HG02798 (cell line): ENCODE results near the gene ASB10.

Source experiments
- ATAC-seq: cut with Tn5 transposase; IDR thresholded peaks from one replicate; pipeline ENCODE4 v1.9.1; 2021; ENCODE audit warnings: mild to moderate bottlenecking; ENCODE audit not compliant: unreplicated experiment, poor library complexity

The ASB10 gene

DNA sequence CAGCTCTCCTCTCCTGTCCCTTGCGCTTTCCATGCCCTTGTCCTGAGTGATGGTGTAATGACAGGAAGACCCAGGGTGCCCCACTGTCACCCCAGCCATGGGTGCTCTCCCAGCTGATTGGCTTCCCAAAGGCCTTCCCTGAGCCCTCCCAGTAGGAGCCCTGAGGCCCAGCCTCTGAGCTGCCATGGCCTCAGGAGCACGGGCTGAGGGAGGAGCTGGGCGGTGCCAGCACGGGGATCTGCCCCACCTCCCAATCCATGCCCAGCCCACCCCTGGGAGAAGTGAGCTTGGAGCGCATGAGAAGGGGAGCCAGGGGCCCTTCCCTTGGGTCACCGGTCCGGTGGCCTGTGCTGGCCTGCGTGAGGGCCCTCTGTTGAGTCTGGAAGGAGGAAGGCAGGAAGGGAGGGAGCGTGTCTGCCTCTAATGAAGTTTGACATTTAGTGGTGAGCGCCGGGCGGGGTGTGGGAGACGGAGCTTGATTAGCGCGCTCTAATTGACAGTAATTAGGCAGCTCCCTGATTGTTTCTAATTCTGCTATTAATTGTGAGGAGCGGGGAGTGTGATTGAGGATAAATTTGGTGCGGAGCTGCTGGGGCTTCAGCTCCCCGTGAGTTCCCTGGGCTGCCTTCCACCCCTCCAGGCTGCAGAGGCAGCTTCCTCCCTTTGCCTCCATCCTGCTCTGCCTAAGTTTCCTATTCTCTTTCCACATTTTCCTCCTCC is 47.8 kb downstream of the ASB10 start:
- no peak for ATAC-seq

DNA sequence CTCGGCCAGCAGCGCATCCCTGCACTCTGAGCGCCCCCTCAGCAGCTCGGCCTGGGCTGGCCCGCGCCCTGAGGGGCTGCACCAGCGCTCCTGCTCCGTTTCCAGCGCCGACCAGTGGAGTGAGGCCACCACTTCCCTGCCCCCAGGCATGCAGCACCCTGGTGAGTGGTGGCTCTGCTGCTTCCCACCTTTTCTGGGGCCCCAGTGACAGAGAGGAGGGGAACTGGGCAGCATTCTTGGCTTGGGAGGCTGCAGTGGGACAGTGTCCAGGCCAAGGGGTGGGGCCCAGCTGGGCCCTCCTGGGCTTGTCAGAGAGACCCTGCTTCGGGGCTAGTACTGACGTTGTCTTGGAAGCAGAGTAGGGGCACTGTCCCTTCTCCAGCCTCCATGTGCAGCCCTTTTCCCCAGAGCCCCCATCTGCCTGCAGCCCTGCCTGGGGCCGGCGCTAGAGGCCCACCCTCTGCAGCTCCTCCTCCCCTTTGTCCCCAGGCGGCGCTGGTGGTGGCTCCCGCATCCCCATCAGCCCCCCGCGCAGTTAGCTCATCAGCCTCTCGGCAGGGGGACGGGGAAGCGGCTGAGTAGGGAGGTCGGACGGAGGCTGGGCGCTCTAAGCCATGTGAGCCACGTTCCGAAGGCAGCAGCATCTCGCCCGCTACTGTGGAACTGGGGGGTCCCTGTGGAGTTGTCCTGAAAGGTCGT is 48.7 kb downstream of the ASB10 start:
- no peak for ATAC-seq

DNA sequence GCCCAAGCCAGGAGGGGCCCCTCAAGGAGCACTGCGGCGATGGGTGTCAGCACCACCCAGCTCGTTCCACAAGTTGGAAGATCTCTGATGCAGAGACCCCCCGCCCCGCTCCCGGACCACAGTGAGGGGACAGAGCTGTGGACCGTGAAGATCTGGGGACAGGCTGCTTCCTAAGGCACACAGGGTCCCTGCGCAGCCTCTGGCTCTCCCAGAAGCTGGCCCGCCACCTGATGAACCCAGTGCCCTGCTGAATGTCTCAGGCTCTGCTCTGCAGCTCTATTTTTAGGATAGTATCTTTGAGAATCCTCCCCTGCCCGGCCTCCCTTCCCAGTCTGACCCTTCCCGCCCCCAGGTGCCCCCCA is 49.3 kb downstream of the ASB10 start:
- ATAC-seq: no peak

DNA sequence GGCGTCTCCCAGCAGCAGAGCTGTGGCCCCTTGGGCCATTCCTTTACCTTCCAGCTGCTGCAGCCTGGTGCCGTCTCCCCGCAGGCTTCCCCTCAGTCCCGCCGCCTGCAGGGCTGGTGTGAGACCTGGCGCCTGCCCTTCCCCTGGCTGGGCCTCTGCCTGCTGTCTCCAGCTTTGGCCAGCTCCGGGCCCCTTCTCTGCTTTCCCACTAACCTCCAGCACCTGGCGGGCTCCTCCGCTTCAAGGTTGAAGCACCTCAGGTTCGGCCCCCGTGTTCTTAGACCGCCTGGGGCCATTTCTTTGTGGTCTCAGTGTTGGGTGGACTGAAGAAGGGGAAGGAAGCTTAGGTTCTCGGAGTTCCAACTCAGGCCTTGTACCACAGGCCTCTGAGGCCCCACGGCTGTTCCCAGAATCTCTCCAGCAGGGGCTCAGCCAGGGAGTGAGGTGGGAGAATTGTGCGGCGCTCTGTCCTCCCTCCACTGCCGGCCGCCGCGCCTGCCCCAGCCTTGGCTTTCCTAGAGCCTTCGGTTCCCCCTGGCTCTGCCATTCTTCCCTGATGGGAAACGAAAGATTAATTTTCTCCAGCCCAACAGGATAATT is 49.9 kb downstream of the ASB10 start:
- ATAC-seq: no peak

DNA sequence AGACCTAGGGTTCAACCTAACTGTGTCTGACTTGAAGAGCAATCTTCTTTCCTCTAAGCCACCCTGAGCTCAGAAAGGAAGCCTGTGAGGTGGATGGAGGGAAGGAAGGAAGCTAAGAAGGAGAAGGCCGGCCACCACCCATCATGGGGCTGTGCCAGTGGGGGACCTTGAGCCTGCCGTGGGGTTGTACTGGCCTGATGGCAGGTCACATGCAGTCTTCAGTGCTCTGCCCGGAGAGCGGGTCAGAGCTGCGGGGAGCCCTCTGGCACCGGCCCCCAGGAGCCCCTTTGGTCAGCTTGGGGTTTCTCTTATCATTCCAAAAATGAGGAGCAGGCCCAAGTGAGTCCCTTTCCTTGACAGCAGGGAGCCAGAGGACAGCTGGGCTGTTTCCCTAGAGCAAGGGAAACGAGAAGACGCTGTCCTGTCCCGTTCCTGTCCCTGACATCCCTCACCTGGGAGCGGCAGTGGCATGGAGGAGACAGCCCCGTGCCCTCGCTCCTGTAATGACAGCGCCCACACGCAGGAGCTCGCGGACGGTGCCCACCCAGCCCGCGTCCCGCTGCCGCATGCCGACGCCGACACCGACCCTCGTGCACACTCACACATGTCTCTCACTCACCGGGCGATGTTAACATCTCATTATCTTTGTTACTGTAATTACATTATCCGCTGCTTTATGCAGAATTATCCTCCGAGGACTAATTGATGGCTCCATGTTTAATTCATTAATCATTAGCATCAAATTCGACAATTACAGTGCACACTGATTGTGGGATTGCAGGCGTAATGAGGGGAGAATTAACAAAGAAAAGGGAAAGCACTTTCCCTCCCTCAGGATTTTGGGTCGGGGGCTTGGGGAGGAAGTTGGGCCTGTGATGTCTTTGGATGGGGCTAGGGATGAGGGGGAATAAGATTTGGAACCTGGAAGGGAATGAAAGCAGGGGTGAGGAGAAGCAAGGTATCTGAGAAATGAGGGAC is 50.9 kb downstream of the ASB10 start:
- ATAC-seq: no peak

DNA sequence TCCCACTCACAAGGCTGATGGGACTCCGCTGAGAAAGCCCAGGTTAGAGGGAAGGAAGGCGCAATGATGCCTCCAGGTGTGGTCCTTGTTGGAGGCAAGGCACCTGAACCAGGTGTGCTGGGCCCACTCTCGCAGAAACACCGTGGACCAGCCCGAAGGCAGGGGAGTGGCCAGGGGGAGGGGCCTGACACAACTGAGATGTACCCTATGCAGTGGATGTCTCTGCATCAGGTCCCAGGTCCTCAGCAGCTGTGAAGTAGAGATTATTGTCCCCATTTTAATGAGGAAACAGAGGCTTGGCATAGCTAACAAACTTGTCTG is 51.6 kb downstream of the ASB10 start:
- ATAC-seq: no peak

DNA sequence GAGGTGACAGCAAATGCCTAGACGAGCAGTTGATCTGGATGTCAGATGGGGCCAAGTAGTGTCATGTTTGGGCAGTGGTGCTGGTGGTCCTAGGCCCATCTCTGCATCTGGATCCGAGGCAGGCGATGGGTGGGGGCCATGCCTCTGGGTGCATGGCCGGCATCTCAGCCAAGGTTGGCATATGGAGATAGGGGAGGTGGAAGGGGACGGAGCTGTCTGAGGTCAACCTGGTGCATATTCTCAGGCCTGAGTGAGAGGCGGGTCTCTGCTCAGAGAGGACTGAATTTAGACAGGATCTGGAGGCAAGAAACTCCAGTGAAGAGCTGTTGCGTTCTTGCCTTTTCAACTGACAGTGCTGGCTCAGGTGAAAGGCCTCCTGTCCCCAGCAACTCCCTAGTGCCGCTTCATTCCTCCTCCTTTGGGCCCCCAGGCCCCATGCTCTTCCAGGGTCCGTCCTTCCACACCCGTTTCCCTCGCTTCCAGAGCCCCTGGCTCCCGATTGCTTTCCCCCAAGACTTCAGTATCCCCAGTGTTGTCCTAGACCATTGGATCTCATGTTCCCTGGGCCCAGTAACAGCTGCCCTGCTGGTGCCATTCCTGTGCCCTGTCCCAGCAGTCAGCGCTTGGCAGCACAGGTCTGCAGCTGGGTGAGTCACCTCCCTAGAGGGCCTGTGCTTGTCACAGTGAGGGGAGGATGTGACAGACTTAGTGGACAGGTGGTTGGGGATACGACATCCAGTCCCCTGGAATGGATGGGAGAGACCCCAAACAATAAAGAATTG is 52.1 kb downstream of the ASB10 start:
- no peak for ATAC-seq

DNA sequence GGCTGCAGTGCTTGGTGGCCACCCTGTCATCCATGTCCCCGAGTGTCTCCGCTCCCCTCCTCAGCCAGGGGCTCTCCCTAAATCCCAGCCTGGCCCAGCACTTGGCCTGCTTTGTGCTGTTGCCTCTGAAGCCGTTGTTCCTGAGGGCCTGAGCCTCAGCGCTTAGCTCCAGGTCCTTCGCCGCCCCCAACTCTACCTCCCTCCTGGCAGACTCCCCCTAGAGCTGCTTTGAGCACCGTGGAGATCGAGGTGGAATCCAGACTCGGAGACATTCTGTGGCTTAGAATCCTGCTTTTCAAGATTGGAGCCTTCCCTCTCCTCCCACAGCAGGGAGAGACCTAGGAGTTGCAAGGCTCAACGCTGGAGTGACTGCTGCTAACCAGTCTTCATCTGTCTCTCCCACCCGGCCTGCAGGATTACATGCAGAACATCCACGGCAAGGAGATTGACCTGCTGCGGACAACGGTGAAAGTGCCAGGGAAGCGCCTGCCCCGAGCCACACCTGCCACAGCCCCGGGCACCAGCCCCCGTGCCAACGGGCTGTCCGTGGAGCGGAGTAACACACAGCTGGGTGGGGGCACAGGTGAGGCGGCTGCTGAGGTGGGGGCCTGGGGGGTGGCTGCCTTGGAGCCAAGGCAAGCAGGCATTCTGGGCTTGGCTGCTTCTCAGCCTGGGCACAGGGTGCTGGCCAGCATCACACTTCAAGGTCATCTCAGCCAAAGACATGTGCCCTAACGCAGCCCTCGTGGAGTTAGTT is 52.9 kb downstream of the ASB10 start:
- ATAC-seq: no peak

DNA sequence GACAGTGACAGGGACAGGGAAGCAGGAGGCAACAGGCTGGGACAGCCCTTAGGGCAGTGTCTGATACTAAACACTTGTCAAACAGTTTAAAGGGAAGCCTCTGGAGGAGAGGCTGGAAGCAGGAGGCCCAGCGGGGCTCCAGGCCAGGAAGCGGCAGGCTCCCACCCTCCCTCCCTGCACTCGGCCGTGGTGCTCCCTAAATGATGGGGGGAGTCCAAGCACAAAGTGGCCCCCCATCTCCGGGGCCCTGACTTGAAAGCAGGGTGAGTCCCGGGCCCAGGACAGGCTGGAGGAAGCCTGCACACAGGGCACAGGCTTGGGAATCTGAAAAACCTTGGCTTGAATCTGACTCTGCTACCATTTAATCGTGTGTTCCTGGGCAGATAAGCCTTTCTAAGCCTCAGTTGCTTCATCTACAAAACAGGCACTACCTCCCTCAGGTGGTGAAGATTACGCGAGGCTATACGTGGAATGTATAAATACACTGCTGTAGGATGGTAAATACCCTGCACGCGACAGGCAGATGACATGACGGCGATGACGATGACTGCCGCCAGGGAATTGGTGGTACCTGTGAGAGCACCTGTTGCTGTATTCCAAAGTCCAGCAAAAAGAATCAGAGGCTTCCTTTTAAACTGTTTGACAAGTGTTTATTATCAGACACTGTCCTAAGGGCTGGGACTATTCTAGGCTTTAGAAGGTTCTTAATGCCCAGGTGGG is 53.6 kb downstream of the ASB10 start:
- ATAC-seq: no peak

DNA sequence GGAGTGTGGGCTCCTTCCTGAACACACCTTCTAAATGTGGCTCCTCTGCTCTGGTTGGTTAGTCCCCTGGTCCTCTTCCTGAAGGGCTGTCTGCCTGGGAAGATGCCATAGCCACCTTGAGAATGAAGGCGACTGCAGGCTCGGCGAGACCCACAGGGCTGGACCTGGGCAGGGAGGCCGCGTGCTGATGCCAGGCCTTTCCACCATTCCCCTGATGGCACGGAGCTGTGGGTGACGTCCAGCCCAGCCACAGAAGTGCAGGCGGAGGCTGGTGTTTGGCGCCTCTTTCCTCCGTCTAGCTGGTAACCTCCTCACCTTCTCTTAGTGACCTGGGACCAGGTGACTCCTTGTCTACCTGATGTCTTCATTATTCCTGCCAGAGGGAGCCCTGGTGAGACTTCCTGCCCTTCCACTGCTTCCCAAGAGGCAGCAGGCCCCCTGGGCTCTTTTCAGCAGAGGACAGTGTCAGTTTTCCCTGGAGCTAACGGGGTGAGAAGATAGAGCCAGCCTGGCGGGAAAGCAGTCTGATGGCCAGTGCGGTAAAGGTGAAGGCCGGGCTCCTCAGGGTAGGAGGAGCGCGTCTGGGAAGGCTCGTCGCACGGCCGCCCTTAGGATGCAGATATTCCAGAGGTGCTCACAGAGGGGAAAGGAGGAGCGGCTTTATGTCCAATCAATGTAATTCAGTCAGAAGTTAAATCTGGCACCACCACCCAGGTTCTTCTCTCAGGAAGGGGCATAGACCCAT is 54.4 kb downstream of the ASB10 start:
- no peak for ATAC-seq

DNA sequence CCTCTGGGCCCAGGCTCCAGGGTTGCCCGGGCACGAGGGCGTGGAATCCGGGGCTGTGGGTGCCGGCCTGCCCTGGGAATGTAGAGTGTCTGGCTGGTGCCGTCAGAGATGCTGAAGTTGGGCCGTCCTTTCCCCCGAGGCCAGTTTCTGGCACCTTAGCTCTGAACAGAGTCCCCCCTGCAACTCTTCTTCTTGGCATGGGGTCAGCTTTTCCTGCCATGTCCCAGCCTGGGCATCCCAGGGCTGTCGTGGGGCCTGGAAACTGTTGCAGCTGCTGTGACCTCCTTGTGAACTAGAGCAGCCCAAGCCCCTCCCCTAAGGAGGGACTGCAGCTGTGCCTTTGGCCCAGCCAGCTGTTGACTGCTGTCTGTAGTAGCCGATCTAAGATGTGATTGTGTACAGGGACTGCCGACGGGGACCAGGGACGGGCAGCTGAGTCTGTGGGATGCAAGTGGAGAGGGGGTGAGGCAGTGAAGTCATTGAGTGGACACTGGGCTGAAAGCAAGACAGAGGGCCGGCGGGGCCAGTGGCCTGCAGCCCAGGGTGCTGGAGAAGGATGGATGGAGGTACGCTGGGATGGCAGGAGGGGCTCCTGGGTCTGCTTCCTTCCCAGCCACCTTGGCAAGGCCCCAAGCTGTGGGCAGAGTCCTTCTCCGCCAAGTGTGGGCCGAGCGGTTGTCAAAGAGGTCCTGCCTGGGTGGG is 55.3 kb downstream of the ASB10 start:
- no peak for ATAC-seq

DNA sequence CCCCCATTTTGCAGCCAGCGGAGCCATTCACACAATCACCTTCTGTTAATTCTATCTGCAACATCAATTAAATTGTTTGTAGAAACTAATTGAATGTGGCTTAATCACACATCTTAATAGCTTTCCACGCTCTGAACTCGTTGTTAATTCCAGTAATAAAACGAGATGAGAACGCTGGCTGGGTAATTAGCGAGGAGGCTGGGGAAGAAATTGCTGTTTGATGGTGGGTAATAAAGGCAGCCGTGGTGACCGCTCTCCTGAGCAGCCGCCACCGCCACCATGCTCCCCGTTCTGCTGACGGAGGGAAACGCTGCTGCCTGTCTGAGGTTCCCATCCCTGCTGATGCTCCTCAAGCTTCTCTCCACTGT is 55.8 kb downstream of the ASB10 start:
- no peak for ATAC-seq

DNA sequence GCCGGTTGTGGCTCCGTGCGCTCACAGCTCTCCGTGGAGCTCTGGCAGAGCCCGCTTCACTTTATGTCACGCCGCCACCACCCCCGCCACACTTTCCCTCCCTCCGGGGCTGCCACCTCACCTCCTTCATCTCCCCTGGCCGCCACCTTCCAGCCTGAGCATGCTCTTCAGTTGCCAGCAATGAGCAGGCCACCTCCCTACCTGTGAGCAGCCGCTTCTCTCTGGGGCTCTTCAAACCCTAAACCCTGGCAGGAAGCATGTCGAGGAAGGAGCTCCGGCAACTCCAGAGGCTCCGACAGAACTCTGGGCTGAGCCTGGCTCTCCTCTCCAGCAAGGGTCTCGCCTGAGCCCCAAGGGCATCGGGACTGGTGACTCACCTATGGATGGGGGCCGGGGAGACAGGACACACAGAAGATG is 56.3 kb downstream of the ASB10 start:
- ATAC-seq: no peak

DNA sequence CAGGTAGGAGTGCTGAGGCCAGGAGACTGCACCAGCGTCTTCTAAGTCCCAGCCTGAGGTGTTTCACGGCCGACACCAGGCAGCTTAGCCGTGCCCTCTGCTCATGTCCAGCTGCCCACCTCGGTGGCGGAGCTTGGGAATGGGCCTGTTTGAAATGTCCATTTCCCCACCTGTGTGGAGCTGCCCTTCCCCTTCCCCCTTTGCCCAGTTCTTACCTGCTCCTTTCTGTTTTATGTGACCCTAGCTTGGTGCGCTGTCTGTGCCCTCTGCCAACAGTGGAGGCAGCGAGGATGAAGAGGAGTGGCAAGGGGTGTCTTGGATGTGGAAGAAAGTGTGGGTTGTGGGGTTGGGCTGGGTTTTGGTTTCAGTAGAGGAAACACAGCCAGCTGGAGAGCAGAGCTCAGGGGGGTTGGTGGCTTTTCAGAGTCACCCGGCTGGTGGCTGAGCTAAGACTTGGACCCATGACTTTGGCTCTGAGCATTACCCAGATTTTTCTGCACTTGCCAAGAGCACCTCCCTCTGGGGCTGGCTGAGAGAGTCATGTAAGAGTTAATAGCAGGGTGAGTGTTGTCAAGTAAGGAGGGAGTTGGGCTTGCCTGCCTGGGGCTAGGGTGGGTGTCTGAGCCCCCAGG is 57.0 kb downstream of the ASB10 start:
- no peak for ATAC-seq

DNA sequence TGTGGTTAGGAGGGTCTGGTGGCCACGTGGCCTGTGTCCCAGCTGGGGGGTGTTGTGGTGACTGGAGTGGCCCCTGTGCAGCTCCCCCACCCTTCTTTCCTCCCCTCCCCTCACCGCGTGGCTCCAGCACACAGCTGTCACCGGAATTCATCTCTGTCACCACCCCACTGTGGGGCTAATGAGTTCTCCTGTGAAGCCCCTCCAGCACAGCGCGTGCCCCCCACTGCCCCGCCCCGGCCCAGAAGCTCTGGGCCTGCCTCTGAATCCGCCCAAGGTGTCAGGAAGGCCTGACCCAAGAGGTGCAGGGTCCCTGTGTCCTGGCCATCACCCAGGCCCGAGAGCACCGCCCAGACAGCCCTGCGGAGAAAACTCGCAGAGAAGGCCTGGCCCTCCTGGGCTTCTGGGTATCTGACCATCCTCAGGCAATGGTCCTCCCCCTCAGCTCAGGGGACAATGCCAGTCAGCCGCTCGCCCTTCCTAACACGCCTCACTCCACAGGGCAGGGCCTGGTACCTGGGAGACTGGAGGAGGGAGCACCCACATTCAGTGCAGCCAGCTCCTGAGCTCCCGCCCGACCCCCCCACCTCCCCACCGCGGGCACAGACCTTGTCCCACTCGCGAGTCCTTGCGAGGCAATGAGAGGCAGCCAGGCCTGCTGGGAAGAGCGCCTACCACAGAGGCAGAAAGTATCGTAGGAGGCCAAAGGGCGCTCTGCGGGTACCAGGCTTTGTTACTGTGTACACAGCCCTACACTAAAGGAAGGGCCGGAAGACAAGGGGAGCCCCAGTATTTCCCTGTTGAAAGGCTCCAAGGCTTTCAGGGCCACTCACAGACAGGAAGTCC is 57.7 kb downstream of the ASB10 start:
- ATAC-seq: no peak

DNA sequence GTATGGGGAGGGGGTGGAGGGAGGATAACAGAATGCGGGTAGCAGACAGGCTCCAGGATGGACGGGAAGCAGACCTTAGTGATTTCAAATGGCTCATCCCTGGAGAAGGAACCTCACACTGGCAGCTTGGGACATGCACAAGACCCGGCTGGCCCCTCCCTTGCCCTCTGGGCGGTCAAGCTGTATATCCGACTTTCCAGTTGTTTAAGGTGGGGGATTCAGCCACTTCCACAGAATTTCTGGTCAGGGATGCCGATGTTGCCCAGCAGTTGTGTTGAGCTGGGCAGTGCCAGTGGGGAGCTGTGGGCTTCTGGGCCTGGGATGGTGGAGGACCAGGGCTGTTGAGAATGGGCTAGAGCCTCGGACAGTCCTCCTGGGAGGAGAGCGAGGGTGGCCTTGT is 58.3 kb downstream of the ASB10 start:
- no peak for ATAC-seq
